Ascending aorta (tissue), 2 donors: ENCODE measurements around the gene PIH1D1. TPM values are rescaled to one million over a fixed set of nuclear protein-coding genes. Genes with fewer than 3 reads are reported as not detected.
A peak's percentile ranks its signal among the peaks of the same experiment; 100 is the strongest.

Source experiments
- DNase-seq, 2 donors: peaks; one replicate each; pipeline ENCODE4 v3.0.0-alpha.2; 2019; ENCODE audit warnings: low spot score in 2 of 2
- H3K27ac ChIP-seq, 2 donors: fragments of 200-600 bp; sonication (generic); one replicate each; pipeline ENCODE4 v1.5.1; 2016 to 2017; ENCODE audit warnings: mild to moderate bottlenecking in 1 of 2
- H3K27me3 ChIP-seq: fragments of 200-600 bp; sonication (generic); one replicate; pipeline ENCODE4 v1.5.1; 2017
- H3K36me3 ChIP-seq, 2 donors: fragments of 200-600 bp; sonication (generic); one replicate each; pipeline ENCODE4 v1.5.1; 2016
- H3K4me1 ChIP-seq, 2 donors: fragments of 200-600 bp; sonication (generic); one replicate each; pipeline ENCODE4 v1.5.1; 2016 to 2017; ENCODE audit warnings: mild to moderate bottlenecking in 1 of 2
- H3K4me3 ChIP-seq, 2 donors: fragments of 200-600 bp; sonication (generic); one replicate each; pipeline ENCODE4 v1.5.1; 2016 to 2017; ENCODE audit warnings: mild to moderate bottlenecking in 1 of 2
- H3K9me3 ChIP-seq, 2 donors: fragments of 200-600 bp; sonication (generic); one replicate each; pipeline ENCODE4 v1.5.1; 2016
- CTCF ChIP-seq, 3 experiments: fragments of 200-600 bp in 2 of 3; fragments of 450-650 bp in 1 of 3; sonication (generic) in 2 of 3; IDR thresholded peaks; one replicate each; pipeline ENCODE4 v1.5.1; 2016 to 2019; ENCODE audit warnings: antibody characterized with exemption in 3 of 3, mild to moderate bottlenecking in 1 of 3, moderate library complexity in 1 of 3
- intact Hi-C: fragments of 100-400 bp; cut with DNase I; formaldehyde crosslinking; loops from one replicate; pipeline ENCODE4 v1.15.1; 2023
- total RNA-seq: library from RNA; depleted of rRNA; stranded (reverse); fragments of >200 nt; gene quantifications from one replicate; pipeline ENCODE4 v1.1.0, GENCODE V29; 2016

Gene PIH1D1
- total RNA-seq, 1 donor from 2014 or later, result 177 TPM

- Histone ChIP-seq H3K4me1 (peaks cover 4 to 20% of the 10 kb centered on the region in 2 donors), H3K9me3 (no peaks in the 10 kb centered on the region), H3K27ac (no peak overlapping the region), H3K36me3 (no peaks in the 10 kb centered on the region), H3K4me3 (no peak overlapping the region), H3K27me3 (peaks cover 28% of the 10 kb centered on the region)
- no peak for TF ChIP-seq CTCF (IDR thresholded peaks at IDR 0.05)
- intact Hi-C loops, result no loop called here
- no peak for DNase-seq
Measured at GRCh38 chr19:49425922-49426592, 25.6 kb downstream of the PIH1D1 start.

GRCh38 chr19:49425178-49425577 is 26.4 kb downstream of the PIH1D1 start, which contains the start of gene GFY:
GFY (plus strand) TSS chr19:49425388; CDS start chr19:49426431, 1,043 bp downstream.
- TF ChIP-seq CTCF (IDR thresholded peaks at IDR 0.05), result no peak
- H3K9me3 ChIP-seq, result no peaks in the 10 kb centered on the region
- intact Hi-C loops, result no loop called here
- H3K4me3 ChIP-seq, result no peak within 1 kb of the TSS
- peaks cover 28% of the 10 kb centered on the region for H3K27me3 ChIP-seq
- H3K4me1 ChIP-seq, result peaks cover 6 to 22% of the 10 kb centered on the region in 2 donors
- no peak within 1 kb of the TSS for H3K27ac ChIP-seq
- H3K36me3 ChIP-seq, result no peaks in the 10 kb centered on the region
- DNase-seq, result no peak

GRCh38 chr19:49423985-49424303 is 27.7 kb downstream of the PIH1D1 start:
- Histone ChIP-seq H3K36me3 (no peaks in the 10 kb centered on the region), H3K4me1 (peaks cover 6 to 22% of the 10 kb centered on the region in 2 donors), H3K9me3 (no peaks in the 10 kb centered on the region), H3K27me3 (peaks cover 28% of the 10 kb centered on the region), H3K27ac (no peak overlapping the region), H3K4me3 (no peak overlapping the region)
- intact Hi-C loops, result no loop called here
- TF ChIP-seq CTCF (IDR thresholded peaks at IDR 0.05), result no peak
- DNase-seq, result no peak

- H3K36me3 ChIP-seq, result no peaks in the 10 kb centered on the region
- H3K4me3 ChIP-seq, result peak within 1 kb of the TSS; percentile 38 to 48
- peaks cover 6 to 21% of the 10 kb centered on the region in 2 donors for H3K4me1 ChIP-seq
- H3K9me3 ChIP-seq, result no peaks in the 10 kb centered on the region
- no peak within 1 kb of the TSS for H3K27ac ChIP-seq
- TF ChIP-seq CTCF (IDR thresholded peaks at IDR 0.05), result no peak
- H3K27me3 ChIP-seq, result peaks cover 28% of the 10 kb centered on the region
- no peak for DNase-seq
- intact Hi-C loops, result no loop called here
Measured at GRCh38 chr19:49423071-49423984, 28.3 kb downstream of the PIH1D1 start, which contains the start of gene PTH2. PTH2 (minus strand) TSS chr19:49423441; CDS start chr19:49423339, 102 bp downstream.

- H3K27me3 ChIP-seq, result peaks cover 28% of the 10 kb centered on the region
- H3K4me3 ChIP-seq, result peak overlapping the region; percentile 38 to 48
- TF ChIP-seq CTCF (IDR thresholded peaks at IDR 0.05), result peak in 2 of 3 experiments; percentile 25 to 45
Measured at GRCh38 chr19:49422407-49423070, 29.1 kb downstream of the PIH1D1 start.

More at GRCh38 chr19:49422407-49423070, 29.1 kb downstream of the PIH1D1 start:
- H3K9me3 ChIP-seq, result no peaks in the 10 kb centered on the region
- H3K4me1 ChIP-seq, result peaks cover 6 to 17% of the 10 kb centered on the region in 2 donors
- DNase-seq, result no peak
- H3K36me3 ChIP-seq, result no peaks in the 10 kb centered on the region
- intact Hi-C loops, result no loop called here
- no peak overlapping the region for H3K27ac ChIP-seq
